ENCODE measurements around the gene AATF.

- TF ChIP-seq, protein P1, sequence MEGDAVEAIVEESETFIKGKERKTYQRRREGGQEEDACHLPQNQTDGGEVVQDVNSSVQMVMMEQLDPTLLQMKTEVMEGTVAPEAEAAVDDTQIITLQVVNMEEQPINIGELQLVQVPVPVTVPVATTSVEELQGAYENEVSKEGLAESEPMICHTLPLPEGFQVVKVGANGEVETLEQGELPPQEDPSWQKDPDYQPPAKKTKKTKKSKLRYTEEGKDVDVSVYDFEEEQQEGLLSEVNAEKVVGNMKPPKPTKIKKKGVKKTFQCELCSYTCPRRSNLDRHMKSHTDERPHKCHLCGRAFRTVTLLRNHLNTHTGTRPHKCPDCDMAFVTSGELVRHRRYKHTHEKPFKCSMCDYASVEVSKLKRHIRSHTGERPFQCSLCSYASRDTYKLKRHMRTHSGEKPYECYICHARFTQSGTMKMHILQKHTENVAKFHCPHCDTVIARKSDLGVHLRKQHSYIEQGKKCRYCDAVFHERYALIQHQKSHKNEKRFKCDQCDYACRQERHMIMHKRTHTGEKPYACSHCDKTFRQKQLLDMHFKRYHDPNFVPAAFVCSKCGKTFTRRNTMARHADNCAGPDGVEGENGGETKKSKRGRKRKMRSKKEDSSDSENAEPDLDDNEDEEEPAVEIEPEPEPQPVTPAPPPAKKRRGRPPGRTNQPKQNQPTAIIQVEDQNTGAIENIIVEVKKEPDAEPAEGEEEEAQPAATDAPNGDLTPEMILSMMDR (conservative IDR thresholded peaks at IDR 0.05) = no peak
- no peak for TF ChIP-seq ZFX (IDR thresholded peaks at IDR 0.05)
Measured at GRCh38 chr17:36979565-36979941, 30.8 kb downstream of the AATF start.

Measured in C4-2B (cell line).